ENCODE results near the gene THAP4.

Gene THAP4

GRCh38 chr2:241618296-241618805 lies 18.6 kb downstream of the THAP4 start:
- TF ChIP-seq FOXP2 (optimal IDR thresholded peaks at IDR 0.05; ENCODE audit: borderline replicate concordance, extremely low read depth, extremely low read length, insufficient read depth) (no peak), REST (IDR thresholded peaks at IDR 0.05; ENCODE audit: insufficient read depth in 1 of 2, low read depth in 2 of 2, low read length in 2 of 2) (no peak), POLR2AphosphoS5 (IDR thresholded peaks at IDR 0.05; ENCODE audit: low read depth, low read length) (no peak), TAF1 (IDR thresholded peaks at IDR 0.05; ENCODE audit: borderline replicate concordance, insufficient read depth, low read length) (no peak)

- TF ChIP-seq POLR2AphosphoS5 (IDR thresholded peaks at IDR 0.05; ENCODE audit: low read depth, low read length): no peak
- no peak for TF ChIP-seq SIN3A (IDR thresholded peaks at IDR 0.05; ENCODE audit: borderline replicate concordance, insufficient read depth, low read length)
- TF ChIP-seq FOXP2 (optimal IDR thresholded peaks at IDR 0.05; ENCODE audit: borderline replicate concordance, extremely low read depth, extremely low read length, insufficient read depth): no peak
- 0 out of 4 replicates have a peak, but pooled peaks have one; percentile 27 to 42 for TF ChIP-seq REST (IDR thresholded peaks at IDR 0.05; ENCODE audit: insufficient read depth in 1 of 2, low read depth in 2 of 2, low read length in 2 of 2)
- no peak for TF ChIP-seq TAF1 (IDR thresholded peaks at IDR 0.05; ENCODE audit: borderline replicate concordance, insufficient read depth, low read length)
Observed at GRCh38 chr2:241617431-241618154, 19.4 kb downstream of the THAP4 start.

- no peak for TF ChIP-seq REST (IDR thresholded peaks at IDR 0.05; ENCODE audit: insufficient read depth in 1 of 2, low read depth in 2 of 2, low read length in 2 of 2)
- TF ChIP-seq SIN3A (IDR thresholded peaks at IDR 0.05; ENCODE audit: borderline replicate concordance, insufficient read depth, low read length): no peak
- TF ChIP-seq FOXP2 (optimal IDR thresholded peaks at IDR 0.05; ENCODE audit: borderline replicate concordance, extremely low read depth, extremely low read length, insufficient read depth): no peak
- TF ChIP-seq POLR2AphosphoS5 (IDR thresholded peaks at IDR 0.05; ENCODE audit: low read depth, low read length): no peak
- TF ChIP-seq TAF1 (IDR thresholded peaks at IDR 0.05; ENCODE audit: borderline replicate concordance, insufficient read depth, low read length): no peak
Observed at GRCh38 chr2:241616168-241617125, 20.5 kb downstream of the THAP4 start.

GRCh38 chr2:241615522-241616052 lies 21.4 kb downstream of the THAP4 start:
- TF ChIP-seq SIN3A (IDR thresholded peaks at IDR 0.05; ENCODE audit: borderline replicate concordance, insufficient read depth, low read length) (no peak), TAF1 (IDR thresholded peaks at IDR 0.05; ENCODE audit: borderline replicate concordance, insufficient read depth, low read length) (no peak), FOXP2 (optimal IDR thresholded peaks at IDR 0.05; ENCODE audit: borderline replicate concordance, extremely low read depth, extremely low read length, insufficient read depth) (no peak), REST (IDR thresholded peaks at IDR 0.05; ENCODE audit: insufficient read depth in 1 of 2, low read depth in 2 of 2, low read length in 2 of 2) (no peak), POLR2AphosphoS5 (IDR thresholded peaks at IDR 0.05; ENCODE audit: low read depth, low read length) (no peak)
